Stimulated activated naive CD4-positive, alpha-beta T cell (primary cell): ENCODE measurements around the gene TRAPPC11.

Experiments used
- DNase-seq, 6 experiments: peaks; one replicate each; lab custom pipeline; 2025; lab: John Stamatoyannopoulos, UW

TRAPPC11 gene

DNA sequence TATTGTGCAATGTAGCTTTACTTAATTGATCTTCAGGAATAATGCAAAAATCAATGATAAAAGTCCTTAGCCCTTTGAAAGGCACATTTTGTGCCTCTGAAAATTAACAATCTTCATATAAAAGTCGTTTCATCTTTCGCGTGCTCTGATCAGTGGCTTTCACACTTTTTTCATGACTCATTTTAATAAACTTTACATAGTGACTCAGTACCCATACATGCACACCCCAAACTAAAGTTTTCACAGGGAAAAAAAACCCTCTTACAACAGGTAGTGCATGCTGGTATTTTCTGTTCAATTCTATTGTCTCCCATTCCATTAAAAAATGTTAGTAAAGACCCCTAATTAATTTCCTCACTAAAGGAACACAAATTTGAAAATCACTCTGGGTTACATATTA is 21.6 kb upstream of the TRAPPC11 start:
- no peak for DNase-seq

DNA sequence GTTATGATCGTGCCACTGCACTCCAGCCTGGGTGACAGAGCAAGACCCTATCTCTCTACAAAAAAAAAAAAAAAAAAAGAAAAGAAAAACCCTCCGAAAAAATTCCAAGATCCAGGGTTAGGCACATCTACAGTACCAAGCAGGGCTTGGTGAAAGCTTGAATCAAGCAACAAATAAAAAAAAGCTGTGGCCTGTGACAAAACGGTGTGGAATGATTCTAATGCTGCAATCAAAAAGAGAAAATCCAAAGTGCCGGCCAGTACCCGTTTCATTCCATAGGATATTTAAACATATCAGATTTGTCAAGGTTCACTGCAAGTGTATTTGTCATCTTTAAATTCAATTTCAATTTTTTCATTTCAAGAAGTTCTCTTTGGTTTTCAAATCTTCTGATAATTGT is 20.7 kb upstream of the TRAPPC11 start:
- DNase-seq: no peak

DNA sequence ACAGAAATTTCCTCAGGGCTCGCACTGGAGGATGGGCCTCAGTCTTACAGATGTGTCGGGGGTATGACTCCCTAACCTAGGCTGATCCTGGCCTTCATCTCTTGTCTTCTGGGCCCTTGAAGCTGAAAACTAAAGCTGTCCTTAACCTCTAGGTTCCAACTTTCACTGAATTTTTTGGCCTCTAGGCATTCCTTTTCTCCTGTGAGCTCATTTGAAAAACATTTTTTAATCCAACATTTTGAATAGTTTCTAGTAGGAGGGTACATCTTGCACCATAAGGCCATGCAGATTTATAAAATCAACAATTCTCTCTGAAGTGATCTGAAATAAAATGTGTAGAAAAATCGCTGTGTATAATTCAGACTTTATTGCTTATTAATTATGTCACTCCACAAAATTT is 19.8 kb upstream of the TRAPPC11 start:
- no peak for DNase-seq

DNA sequence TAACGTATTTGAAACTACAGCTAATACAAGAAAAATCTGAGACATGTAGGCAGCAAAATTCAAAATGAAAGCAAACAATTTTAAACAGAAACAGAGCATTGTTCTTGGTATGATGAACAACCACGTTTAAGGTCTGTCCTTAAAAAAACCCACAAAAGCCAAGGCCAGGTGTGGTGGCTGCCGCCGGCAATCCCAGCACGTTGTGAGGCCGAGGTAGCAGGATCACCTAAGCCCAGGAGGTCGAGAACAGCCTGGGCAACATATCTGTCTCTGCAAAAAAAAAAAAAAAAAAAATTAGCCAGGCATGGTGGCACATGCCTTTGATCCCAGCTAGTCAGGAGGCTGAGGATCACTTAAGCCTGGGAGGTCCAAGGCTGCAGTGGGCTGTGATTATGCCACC is 13.8 kb upstream of the TRAPPC11 start:
- DNase-seq: no peak

DNA sequence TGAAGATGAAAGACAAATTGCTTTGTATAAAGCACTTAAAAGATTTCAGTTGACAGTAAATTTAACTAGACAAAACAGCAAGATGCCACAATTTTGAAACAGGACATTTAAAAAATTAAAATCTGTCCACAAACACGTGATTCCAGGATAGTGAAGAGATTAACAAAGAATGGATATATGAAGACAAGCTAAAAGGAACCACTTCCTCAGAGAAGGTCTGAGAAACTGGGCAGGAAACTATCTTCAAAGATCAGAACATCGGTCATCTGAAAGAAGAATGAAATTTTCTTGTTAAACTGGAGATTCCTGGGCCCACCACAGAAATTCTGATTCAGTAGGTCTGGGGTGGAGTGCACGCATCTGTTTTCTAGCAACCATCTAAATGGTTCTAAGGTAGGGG is 1.5 kb upstream of the TRAPPC11 start:
- DNase-seq: no peak

DNA sequence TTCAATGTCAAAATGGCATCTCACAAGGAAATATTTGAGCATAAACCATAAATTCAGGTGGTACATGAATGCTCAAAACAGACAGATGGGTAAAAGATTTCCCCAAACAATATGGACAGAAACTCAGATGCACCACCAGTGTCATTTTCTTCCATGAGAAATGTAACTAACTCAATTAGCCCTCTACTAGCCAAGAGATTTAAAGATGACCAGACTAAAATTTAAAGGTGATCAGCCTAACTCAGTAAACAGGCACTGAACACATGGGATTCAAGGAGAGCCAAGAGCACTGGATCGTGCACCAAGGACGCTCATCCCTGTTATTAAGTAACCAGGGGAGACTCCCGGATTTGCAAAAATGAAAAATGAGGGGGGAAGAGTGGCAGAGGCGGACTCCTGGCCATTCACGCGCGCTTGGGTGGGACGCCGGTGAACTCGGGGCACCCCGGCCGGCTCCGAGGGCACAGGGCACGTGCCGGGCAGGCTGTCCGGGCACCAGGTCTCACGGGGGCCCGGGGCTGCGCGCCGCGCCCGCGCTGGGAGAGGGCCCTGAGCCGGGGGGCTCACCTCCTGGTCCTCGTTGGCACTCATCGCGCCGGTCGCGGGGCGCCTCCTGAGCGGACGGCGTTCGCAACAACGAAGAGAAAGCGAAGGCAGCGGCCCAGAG is 598 bp upstream of the TRAPPC11 start:
- peak in 2 of 6 experiments; percentile 11 to 17 for DNase-seq

DNA sequence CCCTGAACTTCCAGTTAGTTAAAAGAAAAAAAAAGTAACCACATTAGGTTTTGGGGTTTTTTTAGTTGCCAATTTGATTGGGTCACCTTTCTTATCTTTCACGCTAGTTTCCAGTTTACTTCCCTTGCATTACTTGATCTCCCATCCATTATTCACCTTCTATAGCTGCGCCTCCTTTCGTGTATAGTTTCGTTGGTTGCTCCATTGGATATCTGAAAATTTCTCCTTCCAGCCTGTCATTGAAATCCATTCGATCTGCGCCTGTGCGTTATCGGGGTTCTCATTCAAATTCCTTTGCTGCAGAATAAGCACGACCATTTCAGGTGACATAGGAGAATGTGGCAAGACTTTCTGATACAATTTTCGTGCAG is 764 bp downstream of the TRAPPC11 start:
- no peak for DNase-seq

DNA sequence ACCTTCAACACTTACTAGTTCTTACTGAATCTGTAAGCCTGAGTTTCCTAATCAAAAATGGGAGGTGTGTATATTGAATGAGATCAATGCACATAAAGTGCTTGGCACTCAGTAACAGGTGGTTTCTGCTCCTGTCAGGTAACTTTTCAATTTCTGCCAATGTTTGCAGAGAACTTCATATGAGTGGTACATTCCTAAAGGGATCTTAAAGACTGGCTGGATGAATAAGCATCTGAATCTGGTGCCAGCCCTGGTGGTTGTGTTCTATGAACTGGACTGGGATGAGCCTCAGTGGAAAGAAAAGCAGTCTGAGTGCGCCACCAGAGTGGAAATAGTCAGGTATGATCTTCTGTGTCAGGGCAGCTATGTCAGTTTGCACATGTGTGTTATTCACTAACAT is 7.0 kb downstream of the TRAPPC11 start:
- DNase-seq: no peak

DNA sequence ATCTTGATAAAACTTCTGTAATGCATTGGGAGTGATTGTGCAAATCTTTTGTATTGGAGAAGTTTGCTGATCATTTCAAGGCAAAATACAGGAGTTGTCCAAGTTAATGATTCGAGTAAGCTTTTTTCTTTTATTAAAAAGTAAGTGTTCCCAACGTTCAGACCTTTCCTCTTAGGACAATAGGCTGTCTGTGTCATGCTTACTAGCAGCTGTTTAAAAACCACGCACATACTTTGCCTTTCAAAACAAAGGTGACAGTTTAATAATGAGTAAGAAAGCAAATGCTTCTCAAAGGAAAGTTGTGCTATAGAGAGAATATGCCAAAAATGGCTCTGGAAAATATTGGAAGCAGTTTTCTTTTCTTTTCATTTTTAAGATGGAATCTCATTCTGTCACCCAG is 11.2 kb downstream of the TRAPPC11 start:
- DNase-seq: no peak

DNA sequence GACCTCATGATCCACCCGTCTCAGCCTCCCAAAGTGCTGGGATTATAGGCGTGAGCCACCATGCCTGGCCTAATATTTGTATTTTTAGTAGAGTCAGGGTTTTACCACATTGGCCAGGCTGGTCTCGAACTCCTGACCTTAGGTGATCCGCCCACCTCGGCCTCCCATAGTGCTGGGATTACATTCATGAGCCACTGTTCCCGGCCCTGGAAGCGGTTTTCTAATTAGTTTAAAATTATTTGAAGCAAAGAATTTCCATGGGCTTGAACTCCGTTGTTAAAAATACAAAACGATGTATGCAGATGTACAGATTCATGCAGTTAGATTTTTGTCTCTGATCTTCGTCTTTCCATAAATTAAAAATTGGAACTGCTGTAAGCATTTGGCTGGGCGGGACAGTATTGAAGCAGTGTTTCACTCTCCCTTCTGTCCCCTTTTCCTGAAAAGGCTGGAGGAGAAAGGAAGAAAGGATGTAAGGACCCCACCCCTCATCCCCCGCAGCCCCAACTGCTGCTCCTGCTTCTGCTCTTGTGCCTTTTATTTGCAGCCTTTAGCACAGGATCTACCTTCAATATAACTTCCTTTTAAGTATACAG is 12.0 kb downstream of the TRAPPC11 start:
- no peak for DNase-seq

DNA sequence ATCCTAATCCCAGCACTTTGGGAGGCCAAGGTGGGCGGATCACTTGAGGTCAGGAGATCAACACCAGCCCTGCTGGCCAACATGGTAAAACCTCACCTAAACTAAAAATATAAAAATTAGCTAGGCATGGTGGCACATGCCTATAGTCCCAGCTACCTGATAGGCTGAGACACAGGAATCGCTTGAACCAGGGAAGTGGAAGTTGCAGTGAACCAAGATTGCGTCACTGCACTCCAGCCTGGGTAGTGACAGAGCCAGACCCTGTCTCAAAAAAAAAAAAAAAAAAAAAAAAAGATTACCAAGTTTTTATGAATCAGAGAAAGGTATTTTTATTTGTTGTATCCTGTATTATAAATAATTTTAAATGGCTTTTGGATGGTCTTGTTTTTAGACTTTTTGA is 15.1 kb downstream of the TRAPPC11 start:
- DNase-seq: no peak

DNA sequence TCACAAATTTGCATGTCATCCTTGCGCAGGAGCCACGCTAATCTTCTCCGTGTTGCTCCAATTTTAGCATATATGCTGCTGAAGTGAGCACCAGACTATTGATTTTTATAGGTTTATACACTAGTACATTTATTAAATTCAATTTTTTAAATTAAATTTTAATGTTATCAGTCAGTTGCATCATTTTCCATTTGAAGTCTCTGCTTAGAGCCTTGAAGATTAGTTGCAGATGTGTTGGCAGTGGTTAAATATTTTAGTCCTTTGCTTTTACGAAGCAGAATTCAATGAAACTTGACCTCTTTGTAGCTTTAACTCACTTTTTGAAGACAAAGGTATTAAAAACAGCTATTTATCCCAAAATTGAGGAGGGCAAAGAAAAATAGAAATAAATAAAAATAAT is 16.5 kb downstream of the TRAPPC11 start:
- no peak for DNase-seq

DNA sequence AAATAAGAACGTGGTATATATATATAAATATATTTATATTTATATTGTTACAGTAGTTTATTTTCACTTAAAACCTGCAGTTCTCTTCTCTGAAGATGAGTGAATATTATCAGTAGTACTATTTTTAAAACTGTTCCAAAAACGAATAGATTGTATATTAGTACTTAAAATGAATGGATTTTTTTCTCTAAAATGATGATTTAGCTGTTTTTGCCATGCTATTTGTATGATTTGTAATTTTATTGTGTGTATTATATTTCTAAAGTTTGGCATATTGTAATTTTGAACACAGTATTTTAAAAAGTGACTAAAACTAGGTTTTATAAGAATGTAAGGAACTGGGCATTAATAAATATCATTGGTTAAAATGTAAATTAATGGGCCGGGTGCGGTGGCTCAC is 22.0 kb downstream of the TRAPPC11 start:
- DNase-seq: no peak

DNA sequence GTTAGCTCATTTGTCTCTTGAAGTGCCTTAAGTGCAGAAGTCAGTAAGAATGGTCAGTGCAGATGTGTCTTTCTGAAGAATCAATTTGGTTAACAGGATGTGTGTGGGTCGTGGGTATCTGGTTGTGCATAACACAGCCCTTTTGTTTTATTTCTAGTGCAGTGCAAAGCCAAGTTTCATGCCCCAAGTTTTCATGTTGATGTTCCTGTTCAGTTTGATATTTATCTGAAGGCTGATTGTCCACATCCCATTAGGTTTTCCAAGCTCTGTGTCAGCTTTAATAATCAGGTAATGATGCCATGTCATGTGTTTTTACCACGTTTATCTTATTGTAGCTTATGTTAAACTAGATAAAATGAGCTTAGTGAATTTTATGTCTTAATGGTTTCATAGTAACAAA is 27.4 kb downstream of the TRAPPC11 start:
- no peak for DNase-seq

DNA sequence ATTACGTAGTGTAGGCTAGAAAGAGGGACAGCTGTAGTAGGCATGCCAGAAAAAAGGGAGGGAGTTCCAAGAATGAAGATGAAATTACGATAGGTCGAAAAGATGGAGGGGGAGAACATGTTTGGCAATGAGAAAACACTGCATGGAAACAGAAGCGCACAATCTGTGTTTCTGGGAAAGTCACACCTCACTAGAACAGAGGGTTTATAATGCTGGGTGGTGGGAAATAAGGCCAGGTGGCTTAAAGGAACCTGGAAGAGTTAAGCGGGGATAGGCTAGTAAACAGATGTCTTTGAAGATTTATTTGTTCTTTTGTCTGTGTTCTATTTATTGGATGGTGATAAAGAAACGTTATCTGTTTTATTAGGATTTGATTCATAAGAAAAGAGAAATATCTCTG is 29.1 kb downstream of the TRAPPC11 start:
- DNase-seq: no peak

DNA sequence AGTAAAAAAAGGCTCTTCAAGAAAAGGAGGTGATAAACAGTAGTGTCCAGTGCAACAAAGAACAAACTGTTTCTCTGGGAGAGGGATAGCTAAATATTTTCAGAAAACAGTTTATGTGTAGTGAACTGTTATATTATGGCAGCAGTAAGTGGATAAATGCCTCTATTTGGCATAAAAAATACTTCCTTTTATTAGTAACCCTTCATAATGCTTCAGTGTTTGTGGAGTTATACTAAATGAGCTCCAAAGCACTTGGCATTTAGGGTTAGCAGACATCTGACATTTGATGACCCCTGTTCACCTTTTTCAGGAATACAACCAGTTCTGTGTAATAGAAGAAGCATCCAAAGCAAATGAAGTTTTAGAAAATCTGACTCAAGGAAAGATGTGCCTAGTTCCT is 31.9 kb downstream of the TRAPPC11 start:
- no peak for DNase-seq

DNA sequence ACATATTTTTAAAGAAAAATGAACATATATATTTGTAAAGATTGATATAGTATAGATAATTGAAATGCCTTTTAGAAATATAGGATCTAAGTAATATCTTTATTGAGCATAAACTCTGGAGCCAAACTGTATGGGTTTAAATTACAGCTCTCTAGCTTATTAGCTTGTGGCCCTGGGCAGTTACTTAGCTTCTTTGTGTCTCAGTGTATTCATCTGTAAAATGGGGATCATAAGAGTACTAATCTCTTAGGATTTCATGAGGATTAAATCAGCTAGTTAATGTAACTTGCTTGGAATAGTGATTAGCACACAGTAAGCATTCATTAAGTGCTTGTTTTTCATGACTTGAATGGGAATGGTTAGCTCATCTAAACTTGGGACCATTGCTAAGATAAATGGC is 32.8 kb downstream of the TRAPPC11 start:
- DNase-seq: no peak

DNA sequence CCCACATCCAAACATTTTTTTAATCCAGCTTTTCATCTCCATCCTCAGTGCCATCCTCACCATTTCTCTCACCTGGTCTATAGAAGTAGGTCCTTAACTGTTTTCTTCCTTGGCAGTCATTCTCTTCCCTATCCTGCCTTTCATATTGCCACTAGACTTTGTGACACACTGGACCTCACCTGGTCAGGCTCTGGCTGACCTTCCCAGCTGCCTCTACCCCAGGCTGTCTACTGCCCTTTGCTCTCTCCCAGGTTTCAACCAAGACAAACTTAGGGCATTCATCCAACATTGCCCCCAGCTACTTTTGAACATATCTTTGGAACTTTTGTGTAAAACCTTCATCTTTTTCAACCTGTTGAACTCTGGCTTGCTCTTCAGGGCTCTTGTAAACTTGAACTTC is 39.8 kb downstream of the TRAPPC11 start:
- DNase-seq: no peak

DNA sequence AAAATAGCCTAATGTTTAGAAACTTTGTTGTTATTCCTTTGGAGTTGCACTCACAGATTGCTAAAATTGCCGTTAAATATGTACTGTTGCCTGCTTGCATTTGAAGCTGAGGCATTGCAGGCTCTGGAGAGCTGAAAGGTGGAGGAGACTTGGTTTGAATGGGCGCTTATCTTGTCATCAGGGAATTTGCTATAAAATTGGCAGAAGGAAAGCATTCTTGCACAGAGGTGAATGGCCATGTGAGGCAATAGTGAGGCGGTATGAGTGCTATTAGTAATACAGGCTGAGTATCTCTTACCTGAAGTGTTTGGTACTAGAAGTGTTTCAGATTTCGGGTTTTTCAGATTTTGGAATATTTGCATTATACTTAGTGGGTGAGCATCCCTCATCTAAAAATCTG is 41.3 kb downstream of the TRAPPC11 start:
- no peak for DNase-seq

DNA sequence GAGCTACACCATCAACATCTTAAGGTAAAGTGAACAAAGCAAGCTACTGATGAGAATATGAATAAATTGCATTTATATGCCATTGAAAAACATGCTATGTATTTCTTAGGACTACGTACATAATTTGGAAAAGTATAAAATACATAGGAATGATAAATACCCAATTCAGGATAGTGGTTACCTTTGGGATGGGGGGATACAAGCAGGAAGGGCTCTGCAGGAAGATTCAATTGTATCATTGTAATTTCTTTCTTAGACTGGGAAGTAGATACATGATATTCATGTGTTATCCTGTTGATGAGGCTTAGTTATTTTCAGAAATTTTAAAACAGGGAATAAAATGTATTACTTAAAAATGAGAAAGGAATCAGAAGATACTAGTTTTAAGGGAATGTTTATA is 43.4 kb downstream of the TRAPPC11 start:
- no peak for DNase-seq

DNA sequence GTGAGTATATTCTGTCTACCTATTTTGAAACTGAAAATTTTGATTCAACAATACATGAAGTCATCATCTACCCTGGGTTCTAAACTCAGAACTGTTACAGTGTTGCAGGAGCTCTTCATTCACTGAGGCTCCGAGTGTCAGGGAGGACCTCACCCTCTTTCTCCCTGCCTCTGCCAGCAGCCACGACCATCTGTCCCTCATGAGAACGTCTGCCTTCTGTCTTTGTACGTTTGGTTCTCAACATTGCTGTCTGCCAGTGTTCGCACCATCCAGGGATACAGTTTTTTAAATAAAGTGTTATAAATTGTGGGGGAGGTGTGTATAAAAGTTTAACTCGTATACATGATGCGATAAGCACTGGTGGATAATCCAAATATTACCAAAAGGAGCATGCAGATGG is 55.5 kb downstream of the TRAPPC11 start:
- no peak for DNase-seq

DNA sequence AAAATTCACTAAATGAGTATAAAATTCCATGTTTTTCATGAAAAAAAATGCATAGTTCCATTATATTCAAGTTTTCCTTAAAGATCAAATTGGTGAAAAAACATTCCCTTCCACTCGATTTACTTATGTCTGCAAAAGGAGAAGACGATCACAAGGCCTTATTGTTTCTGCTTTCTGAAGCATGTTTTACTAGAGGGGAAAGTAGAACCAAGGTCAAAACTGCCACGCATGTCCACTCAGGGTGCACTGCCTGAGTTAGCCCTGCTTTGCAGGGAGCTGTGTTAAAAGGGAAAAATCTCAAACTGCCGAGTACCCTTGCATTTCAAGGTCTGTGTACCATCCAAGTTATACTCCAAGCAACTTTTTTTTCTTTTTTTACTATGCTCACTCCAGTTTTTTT is 57.2 kb downstream of the TRAPPC11 start:
- no peak for DNase-seq

DNA sequence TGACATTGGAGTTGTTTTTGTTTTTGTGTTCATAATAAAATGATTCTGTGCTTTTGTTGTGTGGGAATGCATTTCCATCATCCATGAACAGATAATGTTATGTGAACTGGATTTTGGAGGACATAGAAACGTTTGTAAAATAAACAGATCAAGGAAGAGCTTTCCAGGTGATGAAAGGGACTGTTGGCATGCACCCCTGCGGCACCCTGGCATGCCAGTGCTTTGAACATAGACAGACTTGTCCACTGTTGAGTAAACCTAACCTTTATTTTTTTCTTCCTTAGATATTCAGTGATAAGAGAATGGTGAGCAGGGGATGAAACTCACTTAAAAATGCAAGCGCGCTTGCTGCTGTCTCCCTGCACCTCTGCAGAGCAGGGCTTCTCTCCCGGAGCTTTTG is 59.8 kb downstream of the TRAPPC11 start:
- no peak for DNase-seq
